Measurements from ENCODE around the gene ART5.

DNA sequence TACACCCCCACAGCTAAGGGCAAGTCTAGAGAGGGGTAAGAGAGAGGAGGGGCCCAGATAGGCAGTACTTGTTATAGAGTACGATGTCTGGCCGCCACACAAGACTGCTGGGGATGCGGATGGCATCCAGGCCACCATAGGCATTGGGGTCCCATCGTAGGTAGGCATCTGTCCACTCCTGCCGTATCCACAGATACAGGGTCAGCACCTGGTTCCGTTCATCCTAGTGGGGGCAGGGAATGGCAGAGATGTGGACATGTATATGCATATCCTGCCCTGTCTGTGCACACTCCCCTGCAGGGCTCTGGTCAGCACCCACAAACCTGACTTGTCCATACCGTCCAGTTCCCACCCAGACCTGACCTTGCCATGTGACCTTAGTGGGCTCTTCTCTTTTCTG lies 27.3 kb upstream of the ART5 start:
- no peak for TF ChIP-seq POLR2A (IDR thresholded peaks at IDR 0.05; ENCODE audit: low read depth, low read length)
- TF ChIP-seq POLR2AphosphoS5 (IDR thresholded peaks at IDR 0.05; ENCODE audit: low read depth, low read length) = no peak
- TF ChIP-seq TAF1 (IDR thresholded peaks at IDR 0.05; ENCODE audit: low read depth, low read length) = no peak
